ENCODE results near the gene KIR2DL4. TPM values are rescaled to one million over a fixed set of nuclear protein-coding genes. Genes with fewer than 3 reads are reported as not detected.
"Not testable (repeated sequence)": the region's sequence is repeated elsewhere in the genome, so short reads cannot be mapped to it uniquely, and the experiment has no call there.

The KIR2DL4 gene
- total RNA-seq, 2 experiments from 2014 or later = not detected

DNA sequence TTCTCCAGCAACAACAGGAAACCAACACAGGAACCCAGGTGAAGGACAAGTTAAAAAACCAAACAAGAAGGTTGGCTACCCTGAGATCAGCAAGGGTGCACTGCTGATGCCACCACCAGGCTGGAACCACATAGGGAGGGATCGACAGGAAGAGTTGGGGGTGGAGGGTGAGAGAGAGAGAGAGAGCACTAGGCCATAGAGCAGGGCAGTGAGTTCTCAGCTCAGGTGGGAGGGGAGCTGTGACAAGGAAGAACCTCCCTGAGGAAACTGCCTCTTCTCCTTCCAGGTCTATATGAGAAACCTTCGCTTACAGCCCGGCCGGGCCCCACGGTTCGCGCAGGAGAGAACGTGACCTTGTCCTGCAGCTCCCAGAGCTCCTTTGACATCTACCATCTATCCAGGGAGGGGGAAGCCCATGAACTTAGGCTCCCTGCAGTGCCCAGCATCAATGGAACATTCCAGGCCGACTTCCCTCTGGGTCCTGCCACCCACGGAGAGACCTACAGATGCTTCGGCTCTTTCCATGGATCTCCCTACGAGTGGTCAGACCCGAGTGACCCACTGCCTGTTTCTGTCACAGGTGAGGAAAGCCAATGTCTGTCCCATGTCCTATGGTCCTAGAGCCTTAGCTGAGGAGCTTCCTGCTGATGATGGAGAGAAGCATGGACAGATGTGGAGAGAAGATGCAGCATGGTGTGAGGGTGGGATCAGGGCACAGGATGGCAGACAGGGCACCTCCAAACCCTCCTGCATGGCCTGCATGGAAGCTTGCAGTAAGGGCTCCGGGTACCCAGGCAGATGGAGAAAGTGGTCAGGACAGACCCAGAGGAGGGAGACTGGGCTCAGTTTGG, 2.5 kb downstream of the KIR2DL4 start:
- H3K27ac ChIP-seq (ENCODE audit: low read depth, low read length, poor library complexity, severe bottlenecking) = no peak overlapping the region
- BruUV-seq (replicated peaks) = no TSS peak
- H2AFZ ChIP-seq (ENCODE audit: low read length) = no peak overlapping the region
- no peaks in the 10 kb centered on the region for H3K9me2 ChIP-seq (ENCODE audit: insufficient read depth, low read length)
- ChIA-PET CTCF (ENCODE audit: unreplicated experiment) (no interaction called here), POLR2A (no interaction called here)
- no peaks in the 10 kb centered on the region for H3K36me3 ChIP-seq (ENCODE audit: insufficient read depth, low read length)
- H4K20me1 ChIP-seq (ENCODE audit: insufficient read depth, low read length) = no peaks in the 10 kb centered on the region
- no peaks in the 10 kb centered on the region for H3K79me2 ChIP-seq (ENCODE audit: insufficient read depth, low read depth, low read length)
- H3K9me3 ChIP-seq (ENCODE audit: low read length) = no peaks in the 10 kb centered on the region
- H3K4me2 ChIP-seq (ENCODE audit: low read length) = no peak overlapping the region
- no peak overlapping the region for H3K4me3 ChIP-seq (ENCODE audit: low read depth, low read length, poor library complexity, severe bottlenecking)
- TF ChIP-seq, protein P1, sequence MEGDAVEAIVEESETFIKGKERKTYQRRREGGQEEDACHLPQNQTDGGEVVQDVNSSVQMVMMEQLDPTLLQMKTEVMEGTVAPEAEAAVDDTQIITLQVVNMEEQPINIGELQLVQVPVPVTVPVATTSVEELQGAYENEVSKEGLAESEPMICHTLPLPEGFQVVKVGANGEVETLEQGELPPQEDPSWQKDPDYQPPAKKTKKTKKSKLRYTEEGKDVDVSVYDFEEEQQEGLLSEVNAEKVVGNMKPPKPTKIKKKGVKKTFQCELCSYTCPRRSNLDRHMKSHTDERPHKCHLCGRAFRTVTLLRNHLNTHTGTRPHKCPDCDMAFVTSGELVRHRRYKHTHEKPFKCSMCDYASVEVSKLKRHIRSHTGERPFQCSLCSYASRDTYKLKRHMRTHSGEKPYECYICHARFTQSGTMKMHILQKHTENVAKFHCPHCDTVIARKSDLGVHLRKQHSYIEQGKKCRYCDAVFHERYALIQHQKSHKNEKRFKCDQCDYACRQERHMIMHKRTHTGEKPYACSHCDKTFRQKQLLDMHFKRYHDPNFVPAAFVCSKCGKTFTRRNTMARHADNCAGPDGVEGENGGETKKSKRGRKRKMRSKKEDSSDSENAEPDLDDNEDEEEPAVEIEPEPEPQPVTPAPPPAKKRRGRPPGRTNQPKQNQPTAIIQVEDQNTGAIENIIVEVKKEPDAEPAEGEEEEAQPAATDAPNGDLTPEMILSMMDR (conservative IDR thresholded peaks at IDR 0.05; ENCODE audit: low read length) = no peak
- TF ChIP-seq EZH2phosphoT487 (IDR thresholded peaks at IDR 0.05; ENCODE audit: borderline replicate concordance, low read depth, low read length) = no peak
- intact Hi-C loops (cut with micrococcal nuclease; ENCODE audit: unreplicated experiment) = no loop called here
- DNase-seq (ENCODE audit: low spot score) = no peak
- H3K4me1 ChIP-seq (ENCODE audit: insufficient read depth, low read length, poor library complexity, severe bottlenecking) = no peaks in the 10 kb centered on the region

DNA sequence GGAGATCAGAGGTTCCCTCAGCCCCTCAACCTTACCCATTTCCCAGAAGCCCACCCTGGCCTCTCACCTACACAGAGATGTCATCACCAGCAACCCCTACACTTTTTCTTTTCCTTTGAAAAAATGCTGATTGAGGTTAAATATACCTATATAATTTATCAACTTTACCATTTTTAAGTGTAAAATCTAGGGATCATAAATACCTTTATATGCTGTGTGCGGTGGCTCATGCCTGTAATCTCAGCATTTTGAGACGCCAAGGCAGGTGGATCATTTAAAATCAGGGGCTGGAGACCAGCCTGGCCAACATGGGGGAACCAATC, 3.1 kb downstream of the KIR2DL4 start:
- Histone ChIP-seq H3K79me2 (ENCODE audit: insufficient read depth, low read depth, low read length) (no peaks in the 10 kb centered on the region), H2AFZ (ENCODE audit: low read length) (no peak overlapping the region), H4K20me1 (ENCODE audit: insufficient read depth, low read length) (no peaks in the 10 kb centered on the region), H3K9me3 (ENCODE audit: low read length) (no peaks in the 10 kb centered on the region), H3K36me3 (ENCODE audit: insufficient read depth, low read length) (no peaks in the 10 kb centered on the region), H3K4me2 (ENCODE audit: low read length) (no peak overlapping the region), H3K4me3 (ENCODE audit: low read depth, low read length, poor library complexity, severe bottlenecking) (no peak overlapping the region), H3K27ac (ENCODE audit: low read depth, low read length, poor library complexity, severe bottlenecking) (no peak overlapping the region), H3K4me1 (ENCODE audit: insufficient read depth, low read length, poor library complexity, severe bottlenecking) (no peaks in the 10 kb centered on the region), H3K9me2 (ENCODE audit: insufficient read depth, low read length) (no peaks in the 10 kb centered on the region)
- TF ChIP-seq, protein P1 (conservative IDR thresholded peaks at IDR 0.05; ENCODE audit: low read length) = no peak
- TF ChIP-seq EZH2phosphoT487 (IDR thresholded peaks at IDR 0.05; ENCODE audit: borderline replicate concordance, low read depth, low read length) = no peak
- BruUV-seq (replicated peaks) = no TSS peak
- CTCF ChIA-PET (ENCODE audit: unreplicated experiment) = no interaction called here
- intact Hi-C loops (cut with micrococcal nuclease; ENCODE audit: unreplicated experiment) = no loop called here
- POLR2A ChIA-PET = no interaction called here
- DNase-seq (ENCODE audit: low spot score) = no peak

DNA sequence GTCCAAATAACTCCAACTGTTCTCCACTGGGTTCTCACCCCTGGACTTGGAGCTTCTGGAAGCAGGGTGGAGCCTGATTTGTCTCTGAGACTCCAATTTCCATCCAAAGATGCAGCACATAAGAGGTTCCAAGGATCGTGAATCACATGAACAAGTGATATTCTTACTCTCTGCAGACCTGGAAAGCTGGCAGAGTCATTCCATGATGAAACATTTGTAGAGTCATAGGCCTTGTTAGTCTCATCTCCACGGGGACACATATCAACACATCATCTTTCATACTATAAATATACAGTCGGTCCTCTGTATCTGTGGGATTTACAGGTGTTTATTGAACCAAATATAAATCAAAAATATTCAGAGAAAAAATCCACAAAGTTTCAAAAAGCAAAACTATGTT, 11.2 kb downstream of the KIR2DL4 start:
- H2AFZ ChIP-seq (ENCODE audit: low read length); H3K4me1 ChIP-seq (ENCODE audit: insufficient read depth, low read length, poor library complexity, severe bottlenecking); DNase-seq (ENCODE audit: low spot score); POLR2A ChIA-PET; H3K4me2 ChIP-seq (ENCODE audit: low read length); CTCF ChIA-PET (ENCODE audit: unreplicated experiment); H3K36me3 ChIP-seq (ENCODE audit: insufficient read depth, low read length); H3K9me2 ChIP-seq (ENCODE audit: insufficient read depth, low read length); BruUV-seq (replicated peaks); intact Hi-C loops (cut with micrococcal nuclease; ENCODE audit: unreplicated experiment); H4K20me1 ChIP-seq (ENCODE audit: insufficient read depth, low read length); H3K4me3 ChIP-seq (ENCODE audit: low read depth, low read length, poor library complexity, severe bottlenecking); H3K27ac ChIP-seq (ENCODE audit: low read depth, low read length, poor library complexity, severe bottlenecking); H3K79me2 ChIP-seq (ENCODE audit: insufficient read depth, low read depth, low read length); H3K9me3 ChIP-seq (ENCODE audit: low read length): not testable (repeated sequence)

DNA sequence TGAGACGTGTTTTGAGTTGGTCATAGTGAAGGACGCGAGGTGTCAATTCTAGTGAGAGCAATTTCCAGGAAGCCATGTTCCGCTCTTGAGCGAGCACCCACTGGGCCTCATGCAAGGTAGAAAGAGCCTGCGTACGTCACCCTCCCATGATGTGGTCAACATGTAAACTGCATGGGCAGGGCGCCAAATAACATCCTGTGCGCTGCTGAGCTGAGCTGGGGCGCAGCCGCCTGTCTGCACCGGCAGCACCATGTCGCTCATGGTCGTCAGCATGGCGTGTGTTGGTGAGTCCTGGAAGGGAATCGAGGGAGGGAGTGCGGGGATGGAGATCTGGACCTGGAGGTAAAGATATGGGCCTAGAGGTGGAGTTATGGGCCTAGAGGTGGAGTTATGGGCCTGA, 12.8 kb downstream of the KIR2DL4 start, which contains the start of gene KIR3DL1:
Gene KIR3DL1 (plus strand): TSS at position 218 of the 400 bp plus-strand sequence.
- H3K27ac ChIP-seq (ENCODE audit: low read depth, low read length, poor library complexity, severe bottlenecking); H3K79me2 ChIP-seq (ENCODE audit: insufficient read depth, low read depth, low read length); BruUV-seq (replicated peaks); H3K9me3 ChIP-seq (ENCODE audit: low read length); H3K36me3 ChIP-seq (ENCODE audit: insufficient read depth, low read length); POLR2A ChIA-PET; H3K4me1 ChIP-seq (ENCODE audit: insufficient read depth, low read length, poor library complexity, severe bottlenecking); H3K9me2 ChIP-seq (ENCODE audit: insufficient read depth, low read length); H3K4me3 ChIP-seq (ENCODE audit: low read depth, low read length, poor library complexity, severe bottlenecking); intact Hi-C loops (cut with micrococcal nuclease; ENCODE audit: unreplicated experiment); H4K20me1 ChIP-seq (ENCODE audit: insufficient read depth, low read length); H3K4me2 ChIP-seq (ENCODE audit: low read length); H2AFZ ChIP-seq (ENCODE audit: low read length); CTCF ChIA-PET (ENCODE audit: unreplicated experiment); DNase-seq (ENCODE audit: low spot score): not testable (repeated sequence)

Data from OCI-LY7 (cell line).